GM20000 (cell line): ENCODE results near the gene KIF18A.

Experiments
- DNase-seq: peaks from one replicate; pipeline ENCODE4 v3.0.0; 2012; ENCODE audit warnings: low spot score
- TF ChIP-seq, protein P1 (sequence below): IDR thresholded peaks from 2 replicates; pipeline ENCODE4 v1.5.1; 2012; ENCODE audit warnings: mild to moderate bottlenecking, control low read depth; ENCODE audit errors: extremely low read depth, missing control alignments

Gene KIF18A

DNA sequence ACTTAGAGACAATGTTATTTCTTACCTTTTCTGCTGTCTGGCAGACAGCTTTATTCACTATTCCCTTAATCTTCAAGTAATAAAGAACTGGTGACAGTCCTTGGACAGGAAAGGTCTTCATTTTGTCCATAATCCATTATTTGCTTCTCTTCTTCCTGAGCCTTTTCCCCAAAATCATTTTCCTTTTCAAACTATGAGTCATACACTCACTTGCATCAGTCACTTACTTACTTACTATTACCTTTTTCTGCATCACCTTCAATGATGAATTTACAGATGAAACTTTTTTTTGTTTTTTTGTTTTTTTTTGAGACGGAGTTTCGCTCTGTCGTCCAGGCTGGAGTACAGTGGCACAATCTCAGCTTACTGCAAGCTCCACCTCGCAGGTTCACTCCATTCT, 9.8 kb upstream of the KIF18A start:
- no peak for DNase-seq

DNA sequence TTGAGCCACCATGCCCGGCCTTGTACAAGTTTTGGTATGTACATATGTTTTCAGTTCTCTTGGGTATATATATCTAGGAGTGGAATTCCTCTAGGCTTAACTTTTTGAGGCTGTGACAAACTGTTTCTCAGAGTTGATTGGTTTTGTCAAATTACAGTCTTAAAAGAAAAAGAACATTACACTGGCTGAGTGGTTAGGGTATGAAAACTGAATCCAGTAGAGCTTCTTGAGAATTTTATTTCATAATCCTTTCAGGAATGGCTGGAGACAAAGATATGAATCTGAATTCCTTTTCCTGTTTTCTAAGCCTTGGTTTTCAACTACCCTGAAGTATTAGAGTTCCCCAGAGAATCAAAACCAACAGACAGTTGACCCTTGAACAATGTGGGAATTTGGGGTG, 6.8 kb upstream of the KIF18A start:
- no peak for DNase-seq
- TF ChIP-seq, protein P1, sequence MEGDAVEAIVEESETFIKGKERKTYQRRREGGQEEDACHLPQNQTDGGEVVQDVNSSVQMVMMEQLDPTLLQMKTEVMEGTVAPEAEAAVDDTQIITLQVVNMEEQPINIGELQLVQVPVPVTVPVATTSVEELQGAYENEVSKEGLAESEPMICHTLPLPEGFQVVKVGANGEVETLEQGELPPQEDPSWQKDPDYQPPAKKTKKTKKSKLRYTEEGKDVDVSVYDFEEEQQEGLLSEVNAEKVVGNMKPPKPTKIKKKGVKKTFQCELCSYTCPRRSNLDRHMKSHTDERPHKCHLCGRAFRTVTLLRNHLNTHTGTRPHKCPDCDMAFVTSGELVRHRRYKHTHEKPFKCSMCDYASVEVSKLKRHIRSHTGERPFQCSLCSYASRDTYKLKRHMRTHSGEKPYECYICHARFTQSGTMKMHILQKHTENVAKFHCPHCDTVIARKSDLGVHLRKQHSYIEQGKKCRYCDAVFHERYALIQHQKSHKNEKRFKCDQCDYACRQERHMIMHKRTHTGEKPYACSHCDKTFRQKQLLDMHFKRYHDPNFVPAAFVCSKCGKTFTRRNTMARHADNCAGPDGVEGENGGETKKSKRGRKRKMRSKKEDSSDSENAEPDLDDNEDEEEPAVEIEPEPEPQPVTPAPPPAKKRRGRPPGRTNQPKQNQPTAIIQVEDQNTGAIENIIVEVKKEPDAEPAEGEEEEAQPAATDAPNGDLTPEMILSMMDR, result no peak

More for the DNA sequence above, 9.8 kb upstream of the KIF18A start:
- TF ChIP-seq, protein P1, result no peak

DNA sequence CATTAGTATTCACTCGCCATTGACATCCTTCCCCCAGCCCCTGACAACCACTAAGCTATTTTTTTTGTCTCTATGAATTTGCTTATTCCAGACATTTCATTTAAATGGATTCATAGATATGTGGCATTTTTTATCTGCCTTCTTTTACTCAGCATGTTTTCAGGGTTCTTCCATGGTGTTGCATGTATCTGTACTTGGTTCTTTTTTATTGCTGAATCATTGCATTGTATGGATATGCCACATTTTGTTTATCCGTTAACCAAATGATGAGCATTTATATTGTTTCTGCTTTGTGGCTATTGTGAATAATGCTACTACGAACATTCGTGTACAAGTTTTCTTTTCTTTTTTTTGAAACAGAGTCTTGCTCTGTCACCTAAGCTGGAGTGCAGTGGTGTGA, 6.2 kb upstream of the KIF18A start:
- no peak for DNase-seq
- TF ChIP-seq, protein P1, result no peak

DNA sequence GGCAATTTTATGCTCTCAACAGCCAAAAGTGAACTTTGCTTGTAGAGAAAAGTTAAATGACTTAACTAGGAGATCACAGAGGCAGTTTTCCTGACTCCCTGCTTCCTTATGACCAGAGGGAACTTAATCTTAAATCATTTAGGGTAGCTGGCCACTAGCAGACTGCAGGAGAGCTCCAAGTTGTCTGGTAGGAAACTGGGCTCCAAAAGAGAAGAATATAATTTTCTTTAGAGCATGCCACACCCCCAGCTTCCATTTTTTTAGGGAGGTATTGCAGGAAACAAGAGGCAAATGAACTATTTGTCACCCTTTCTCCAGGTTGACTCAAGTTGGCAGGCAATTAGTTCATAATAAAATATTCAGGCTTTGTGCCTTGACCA, 2.9 kb upstream of the KIF18A start:
- DNase-seq, result no peak
- TF ChIP-seq, protein P1, result no peak

DNA sequence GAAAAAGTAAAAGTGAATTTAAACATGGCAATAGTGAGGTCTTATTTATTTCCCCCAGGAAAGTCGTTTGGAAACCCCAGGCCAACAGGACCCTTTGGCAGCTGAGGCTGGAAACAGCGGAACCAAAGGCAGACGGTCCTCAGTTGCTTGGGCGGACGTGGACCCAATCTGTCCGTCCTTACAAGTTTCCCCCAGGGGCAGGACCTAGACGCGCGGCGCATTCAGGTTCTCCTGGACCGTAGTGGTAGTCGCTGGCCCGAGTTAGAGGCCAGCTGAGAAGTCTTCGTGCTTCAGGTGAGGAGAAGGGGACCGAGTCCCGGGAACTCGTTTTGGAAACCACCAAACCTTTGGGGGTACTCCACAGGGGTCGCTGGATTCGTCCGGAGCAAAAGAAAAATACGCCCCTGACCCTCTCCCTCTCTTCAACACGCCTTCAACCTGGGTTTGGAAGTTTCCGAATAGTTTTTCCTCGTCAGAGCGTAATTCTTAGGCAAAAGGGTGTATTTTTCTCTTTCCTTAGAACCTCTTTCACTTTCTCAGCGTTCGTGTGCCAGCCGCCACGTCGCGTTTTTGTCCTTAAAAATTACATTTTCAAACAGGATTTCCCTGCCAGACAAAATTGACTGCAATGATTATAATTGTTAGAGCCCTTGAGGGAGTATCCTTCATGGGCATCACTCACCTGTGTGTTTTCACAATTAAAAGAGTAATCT, 2.3 kb upstream of the KIF18A start:
- TF ChIP-seq, protein P1, result no peak
- DNase-seq, result peak; percentile 62

DNA sequence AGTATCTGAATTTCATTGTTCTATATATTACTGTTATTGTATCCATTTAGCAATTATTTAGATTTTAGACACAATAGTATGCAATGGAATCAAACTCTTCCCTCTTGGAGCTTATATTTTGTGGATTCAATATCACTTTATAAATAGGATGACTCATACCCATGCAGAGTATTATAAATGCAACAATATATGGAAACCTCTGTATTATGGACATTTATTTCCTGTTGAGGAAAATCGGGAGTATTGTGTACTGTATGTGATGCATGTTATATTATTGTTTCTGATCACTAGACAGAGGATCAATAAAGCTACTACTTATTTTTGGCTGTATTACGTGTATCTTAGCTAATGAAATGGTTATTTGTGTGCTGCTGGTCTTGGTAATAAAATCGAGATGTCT, 1.0 kb upstream of the KIF18A start:
- TF ChIP-seq, protein P1, result no peak
- no peak for DNase-seq

DNA sequence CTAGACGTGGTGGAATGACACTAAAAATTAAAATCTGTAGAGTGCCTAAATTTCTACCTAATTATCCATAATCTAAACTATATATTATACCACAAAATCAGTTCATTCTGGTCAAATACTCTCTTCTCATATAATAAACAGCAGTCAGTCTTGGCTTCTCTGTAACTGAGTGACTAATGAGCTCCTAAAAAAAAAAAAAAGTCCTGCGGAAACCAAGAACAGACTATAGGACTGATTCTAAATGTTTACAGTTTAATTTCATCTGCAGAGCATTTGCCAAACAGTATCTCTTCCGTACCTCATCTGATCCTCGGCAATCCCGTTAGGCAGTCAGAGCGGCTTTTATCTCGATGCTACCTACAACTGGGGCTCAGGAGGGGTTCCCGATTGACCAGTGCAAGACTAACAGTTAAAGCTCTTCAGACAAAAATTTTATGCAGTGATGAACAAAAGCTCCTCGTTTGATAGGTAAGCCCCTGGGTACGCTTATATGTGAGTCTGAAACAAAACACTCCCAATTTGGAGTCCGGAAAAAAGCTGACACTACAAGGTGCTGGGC, 686 bp downstream of the KIF18A start:
- no peak for DNase-seq

More for the DNA sequence above, 686 bp downstream of the KIF18A start:
- TF ChIP-seq, protein P1, result no peak
